ENCODE data around the gene ZFYVE26.

Gene ZFYVE26

GRCh38 chr14:67729072-67729885 is 87.1 kb downstream of the ZFYVE26 start:
- TF ChIP-seq TEAD4 (IDR thresholded peaks at IDR 0.05), result no peak
- TF ChIP-seq CEBPB (IDR thresholded peaks at IDR 0.05), result peak; percentile 78

- TF ChIP-seq YY1 (IDR thresholded peaks at IDR 0.05; ENCODE audit: low read depth) (no peak), CREB1 (IDR thresholded peaks at IDR 0.05; ENCODE audit: low read depth) (no peak), CEBPB (IDR thresholded peaks at IDR 0.05) (no peak), TCF12 (IDR thresholded peaks at IDR 0.05; ENCODE audit: low read depth) (no peak), RAD21 (IDR thresholded peaks at IDR 0.05; ENCODE audit: low read depth) (no peak), EP300 (IDR thresholded peaks at IDR 0.05; ENCODE audit: borderline replicate concordance) (no peak), TEAD4 (IDR thresholded peaks at IDR 0.05) (no peak), NFIC (IDR thresholded peaks at IDR 0.05) (no peak)
- TF ChIP-seq, protein P1, sequence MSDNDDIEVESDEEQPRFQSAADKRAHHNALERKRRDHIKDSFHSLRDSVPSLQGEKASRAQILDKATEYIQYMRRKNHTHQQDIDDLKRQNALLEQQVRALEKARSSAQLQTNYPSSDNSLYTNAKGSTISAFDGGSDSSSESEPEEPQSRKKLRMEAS (IDR thresholded peaks at IDR 0.05), result no peak
- TF ChIP-seq, protein P2, sequence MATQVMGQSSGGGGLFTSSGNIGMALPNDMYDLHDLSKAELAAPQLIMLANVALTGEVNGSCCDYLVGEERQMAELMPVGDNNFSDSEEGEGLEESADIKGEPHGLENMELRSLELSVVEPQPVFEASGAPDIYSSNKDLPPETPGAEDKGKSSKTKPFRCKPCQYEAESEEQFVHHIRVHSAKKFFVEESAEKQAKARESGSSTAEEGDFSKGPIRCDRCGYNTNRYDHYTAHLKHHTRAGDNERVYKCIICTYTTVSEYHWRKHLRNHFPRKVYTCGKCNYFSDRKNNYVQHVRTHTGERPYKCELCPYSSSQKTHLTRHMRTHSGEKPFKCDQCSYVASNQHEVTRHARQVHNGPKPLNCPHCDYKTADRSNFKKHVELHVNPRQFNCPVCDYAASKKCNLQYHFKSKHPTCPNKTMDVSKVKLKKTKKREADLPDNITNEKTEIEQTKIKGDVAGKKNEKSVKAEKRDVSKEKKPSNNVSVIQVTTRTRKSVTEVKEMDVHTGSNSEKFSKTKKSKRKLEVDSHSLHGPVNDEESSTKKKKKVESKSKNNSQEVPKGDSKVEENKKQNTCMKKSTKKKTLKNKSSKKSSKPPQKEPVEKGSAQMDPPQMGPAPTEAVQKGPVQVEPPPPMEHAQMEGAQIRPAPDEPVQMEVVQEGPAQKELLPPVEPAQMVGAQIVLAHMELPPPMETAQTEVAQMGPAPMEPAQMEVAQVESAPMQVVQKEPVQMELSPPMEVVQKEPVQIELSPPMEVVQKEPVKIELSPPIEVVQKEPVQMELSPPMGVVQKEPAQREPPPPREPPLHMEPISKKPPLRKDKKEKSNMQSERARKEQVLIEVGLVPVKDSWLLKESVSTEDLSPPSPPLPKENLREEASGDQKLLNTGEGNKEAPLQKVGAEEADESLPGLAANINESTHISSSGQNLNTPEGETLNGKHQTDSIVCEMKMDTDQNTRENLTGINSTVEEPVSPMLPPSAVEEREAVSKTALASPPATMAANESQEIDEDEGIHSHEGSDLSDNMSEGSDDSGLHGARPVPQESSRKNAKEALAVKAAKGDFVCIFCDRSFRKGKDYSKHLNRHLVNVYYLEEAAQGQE (IDR thresholded peaks at IDR 0.05; ENCODE audit: low read depth), result no peak
- TF ChIP-seq, protein P3, sequence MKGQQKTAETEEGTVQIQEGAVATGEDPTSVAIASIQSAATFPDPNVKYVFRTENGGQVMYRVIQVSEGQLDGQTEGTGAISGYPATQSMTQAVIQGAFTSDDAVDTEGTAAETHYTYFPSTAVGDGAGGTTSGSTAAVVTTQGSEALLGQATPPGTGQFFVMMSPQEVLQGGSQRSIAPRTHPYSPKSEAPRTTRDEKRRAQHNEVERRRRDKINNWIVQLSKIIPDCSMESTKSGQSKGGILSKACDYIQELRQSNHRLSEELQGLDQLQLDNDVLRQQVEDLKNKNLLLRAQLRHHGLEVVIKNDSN (IDR thresholded peaks at IDR 0.05), result no peak
Measured at GRCh38 chr14:67728258-67728657, 88.1 kb downstream of the ZFYVE26 start.

GRCh38 chr14:67727361-67727760 is 89.0 kb downstream of the ZFYVE26 start:
- TF ChIP-seq TCF12 (IDR thresholded peaks at IDR 0.05; ENCODE audit: low read depth) (no peak), NFIC (IDR thresholded peaks at IDR 0.05) (no peak), TAF1 (IDR thresholded peaks at IDR 0.05; ENCODE audit: low read depth) (no peak)
- TF ChIP-seq, protein P2 (IDR thresholded peaks at IDR 0.05; ENCODE audit: low read depth), result no peak
- TF ChIP-seq, protein P3 (IDR thresholded peaks at IDR 0.05), result no peak

GRCh38 chr14:67725171-67725570 is 91.2 kb downstream of the ZFYVE26 start:
- TF ChIP-seq, protein P1 (IDR thresholded peaks at IDR 0.05), result no peak
- TF ChIP-seq YY1 (IDR thresholded peaks at IDR 0.05; ENCODE audit: low read depth), result no peak
- TF ChIP-seq RAD21 (IDR thresholded peaks at IDR 0.05; ENCODE audit: low read depth), result no peak
- no peak for TF ChIP-seq TEAD4 (IDR thresholded peaks at IDR 0.05)
- no peak for TF ChIP-seq CREB1 (IDR thresholded peaks at IDR 0.05; ENCODE audit: low read depth)
- TF ChIP-seq, protein P2 (IDR thresholded peaks at IDR 0.05; ENCODE audit: low read depth), result no peak
- no peak for TF ChIP-seq EP300 (IDR thresholded peaks at IDR 0.05; ENCODE audit: borderline replicate concordance)
- TF ChIP-seq NFIC (IDR thresholded peaks at IDR 0.05), result no peak
- TF ChIP-seq, protein P3 (IDR thresholded peaks at IDR 0.05), result no peak
- TF ChIP-seq TCF12 (IDR thresholded peaks at IDR 0.05; ENCODE audit: low read depth), result no peak
- TF ChIP-seq CEBPB (IDR thresholded peaks at IDR 0.05), result no peak
- no peak for TF ChIP-seq EGR1 (IDR thresholded peaks at IDR 0.05)
- no peak for TF ChIP-seq ZBTB7A (IDR thresholded peaks at IDR 0.05; ENCODE audit: low read depth)
- TF ChIP-seq TAF1 (IDR thresholded peaks at IDR 0.05; ENCODE audit: low read depth), result no peak
- TF ChIP-seq FOXM1 (IDR thresholded peaks at IDR 0.05; ENCODE audit: borderline replicate concordance, low read depth), result no peak

Measured in Ishikawa (cell line).